Measurements from ENCODE around the gene USP32.

The USP32 gene

DNA sequence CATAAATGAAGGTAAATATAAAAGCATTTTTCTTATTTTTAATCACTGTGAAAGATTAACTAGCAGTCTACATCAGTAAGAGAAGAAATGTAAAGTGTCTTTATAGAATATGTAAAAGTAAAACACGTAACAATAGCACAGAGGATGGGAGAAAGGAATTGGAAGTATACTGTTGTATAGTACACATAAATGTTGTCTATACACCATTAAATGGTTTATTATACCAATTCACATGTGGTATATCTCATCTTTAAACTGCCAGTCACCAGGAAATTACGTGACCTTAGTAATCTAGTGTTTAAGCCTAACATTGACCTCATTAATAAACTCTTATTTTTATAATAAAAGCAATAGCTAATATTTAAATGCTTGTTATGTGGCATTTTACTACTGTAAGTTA is 87.4 kb downstream of the USP32 start:
- TF ChIP-seq, protein P1, sequence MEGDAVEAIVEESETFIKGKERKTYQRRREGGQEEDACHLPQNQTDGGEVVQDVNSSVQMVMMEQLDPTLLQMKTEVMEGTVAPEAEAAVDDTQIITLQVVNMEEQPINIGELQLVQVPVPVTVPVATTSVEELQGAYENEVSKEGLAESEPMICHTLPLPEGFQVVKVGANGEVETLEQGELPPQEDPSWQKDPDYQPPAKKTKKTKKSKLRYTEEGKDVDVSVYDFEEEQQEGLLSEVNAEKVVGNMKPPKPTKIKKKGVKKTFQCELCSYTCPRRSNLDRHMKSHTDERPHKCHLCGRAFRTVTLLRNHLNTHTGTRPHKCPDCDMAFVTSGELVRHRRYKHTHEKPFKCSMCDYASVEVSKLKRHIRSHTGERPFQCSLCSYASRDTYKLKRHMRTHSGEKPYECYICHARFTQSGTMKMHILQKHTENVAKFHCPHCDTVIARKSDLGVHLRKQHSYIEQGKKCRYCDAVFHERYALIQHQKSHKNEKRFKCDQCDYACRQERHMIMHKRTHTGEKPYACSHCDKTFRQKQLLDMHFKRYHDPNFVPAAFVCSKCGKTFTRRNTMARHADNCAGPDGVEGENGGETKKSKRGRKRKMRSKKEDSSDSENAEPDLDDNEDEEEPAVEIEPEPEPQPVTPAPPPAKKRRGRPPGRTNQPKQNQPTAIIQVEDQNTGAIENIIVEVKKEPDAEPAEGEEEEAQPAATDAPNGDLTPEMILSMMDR (IDR thresholded peaks at IDR 0.05; ENCODE audit: control extremely low read depth, extremely low read depth, low read depth, missing control alignments) = no peak
- DNase-seq (ENCODE audit: extremely low spot score) = no peak
- ChIA-PET CTCF (interaction anchor here (1.1 kb wide), 1 partner anchor 35 kb away, joined by 3 read pairs; no protein-coding TSS in a partner anchor), POLR2A (no interaction called here)

DNA sequence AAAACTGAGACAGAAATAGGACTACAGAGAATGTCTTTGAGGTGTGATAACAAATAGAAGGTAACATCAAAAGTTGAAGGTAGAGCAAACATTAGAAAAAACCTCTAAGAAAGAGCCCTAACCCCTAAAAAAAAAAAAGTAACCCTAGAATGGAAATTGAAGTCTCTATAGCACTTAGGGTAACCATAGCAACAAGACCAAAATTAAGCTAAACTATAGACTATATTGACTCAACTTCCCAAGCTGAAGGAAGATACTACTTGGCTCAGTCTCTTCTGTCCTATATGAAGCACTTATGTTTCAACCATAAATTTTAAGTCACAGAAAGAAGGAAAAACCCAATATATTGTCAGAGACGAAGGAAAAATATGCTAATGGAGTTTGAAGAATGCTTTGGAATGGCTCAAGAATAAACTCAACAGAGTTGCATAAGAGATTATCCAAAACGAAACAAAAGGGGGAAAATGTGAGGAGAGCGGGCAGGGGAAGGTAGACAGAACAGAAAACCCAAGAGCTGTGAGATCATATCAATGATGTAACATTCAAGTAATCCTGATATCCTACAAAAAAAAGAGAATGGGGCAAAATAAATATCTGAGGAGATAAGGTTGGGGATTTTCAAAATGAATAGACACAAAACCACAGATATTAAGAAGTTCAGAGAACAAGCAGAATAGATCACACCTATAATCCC is 88.4 kb downstream of the USP32 start:
- POLR2A ChIA-PET = no interaction called here
- TF ChIP-seq, protein P1 (IDR thresholded peaks at IDR 0.05; ENCODE audit: control extremely low read depth, extremely low read depth, low read depth, missing control alignments) = no peak
- CTCF ChIA-PET = no interaction called here
- DNase-seq (ENCODE audit: extremely low spot score) = no peak

DNA sequence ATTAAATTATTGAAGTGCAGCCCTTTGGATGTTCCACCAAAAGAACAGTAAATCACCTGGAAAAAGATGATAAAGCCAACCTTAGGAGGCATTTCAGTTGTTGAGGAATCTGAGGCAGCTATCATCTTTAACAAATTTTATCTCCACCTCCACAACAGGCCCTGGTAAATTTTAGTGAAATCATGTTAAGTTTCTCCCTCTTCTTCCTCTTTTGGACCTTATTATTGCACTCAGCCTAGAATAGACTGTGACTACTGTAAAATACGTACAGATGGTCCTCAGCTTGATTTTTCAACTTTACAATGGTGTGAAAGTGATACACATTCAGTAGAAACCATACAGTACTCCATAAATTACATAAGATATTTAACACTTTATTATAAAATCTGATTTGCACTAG is 90.3 kb downstream of the USP32 start:
- no peak for DNase-seq (ENCODE audit: extremely low spot score)
- TF ChIP-seq, protein P1 (IDR thresholded peaks at IDR 0.05; ENCODE audit: control extremely low read depth, extremely low read depth, low read depth, missing control alignments) = no peak
- CTCF ChIA-PET = no interaction called here
- POLR2A ChIA-PET = no interaction called here

DNA sequence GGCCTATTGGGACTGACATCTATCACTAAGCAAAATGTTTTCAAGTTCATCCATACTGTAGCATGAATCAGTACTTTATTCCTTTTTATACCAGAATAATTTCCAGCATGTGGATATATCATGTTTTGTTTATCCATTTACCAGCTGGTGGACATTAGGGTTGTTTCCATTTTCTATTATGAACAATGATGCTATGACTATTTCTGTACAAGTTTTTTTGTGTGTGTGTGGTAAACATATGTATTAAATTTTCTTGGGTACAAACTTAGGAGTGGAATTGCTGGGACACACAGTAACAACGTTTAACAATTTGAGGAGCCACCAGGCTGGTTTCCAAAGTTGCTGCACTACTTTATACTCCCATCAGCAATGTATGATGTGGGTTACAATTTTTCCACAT is 91.0 kb downstream of the USP32 start:
- TF ChIP-seq, protein P1 (IDR thresholded peaks at IDR 0.05; ENCODE audit: control extremely low read depth, extremely low read depth, low read depth, missing control alignments) = no peak
- ChIA-PET CTCF (no interaction called here), POLR2A (no interaction called here)
- DNase-seq (ENCODE audit: extremely low spot score) = no peak

DNA sequence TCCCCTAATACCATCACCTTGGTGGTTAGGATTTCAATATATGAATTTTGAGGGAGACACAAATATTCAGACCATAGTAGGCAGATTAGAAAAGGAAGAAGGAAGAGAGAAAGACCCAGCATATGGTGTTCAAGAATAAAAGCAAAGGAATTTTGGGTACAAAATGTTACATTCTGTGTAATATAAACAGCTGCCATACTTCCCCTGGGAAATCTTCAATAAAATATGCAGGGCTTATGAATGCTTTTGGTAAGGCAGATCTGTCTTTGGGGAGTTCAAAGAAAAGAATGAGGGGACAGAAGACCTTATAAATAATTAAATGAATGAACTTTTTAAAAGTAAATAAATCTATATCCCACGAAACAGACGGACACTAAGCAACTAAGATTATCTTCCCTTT is 91.9 kb downstream of the USP32 start:
- ChIA-PET CTCF (no interaction called here), POLR2A (no interaction called here)

DNA sequence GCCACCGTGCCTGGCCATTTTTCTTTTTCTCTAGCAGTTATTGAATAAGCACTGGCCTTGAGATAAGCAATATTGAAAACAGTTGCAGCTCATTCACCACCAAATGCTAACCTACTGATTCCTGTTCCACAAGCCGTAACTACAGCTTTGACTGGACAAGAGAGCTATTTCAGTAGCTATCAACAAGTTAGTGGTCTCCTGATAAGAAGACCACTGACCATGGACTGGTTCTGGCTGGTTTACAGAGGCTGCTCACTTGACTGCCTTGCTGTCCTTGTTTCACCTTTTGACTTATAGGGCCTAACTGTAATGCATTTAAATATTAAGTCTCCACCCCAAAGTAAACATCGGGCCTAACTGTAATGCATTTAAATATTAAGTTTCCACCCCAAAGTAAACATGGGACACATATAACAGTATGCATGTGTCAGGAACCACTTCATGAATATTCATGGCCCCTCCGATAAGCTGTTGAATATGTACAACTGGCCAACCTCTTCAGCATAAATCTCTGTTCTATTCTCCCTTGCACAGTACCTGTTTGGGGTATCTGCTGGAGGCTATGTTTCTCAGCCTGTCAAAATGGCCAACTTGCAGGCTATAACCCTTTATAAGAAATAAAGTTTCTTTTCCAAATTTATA is 94.1 kb downstream of the USP32 start:
- no peak for DNase-seq (ENCODE audit: extremely low spot score)
- POLR2A ChIA-PET = no interaction called here
- CTCF ChIA-PET = interaction anchor here (0.7 to 1.6 kb wide), 4 partner anchors 15 to 272 kb away, joined by 3 to 4 read pairs (median 3); no protein-coding TSS in a partner anchor
- TF ChIP-seq, protein P1 (IDR thresholded peaks at IDR 0.05; ENCODE audit: control extremely low read depth, extremely low read depth, low read depth, missing control alignments) = no peak

More for the DNA sequence above, 91.9 kb downstream of the USP32 start:
- no peak for DNase-seq (ENCODE audit: extremely low spot score)
- TF ChIP-seq, protein P1 (IDR thresholded peaks at IDR 0.05; ENCODE audit: control extremely low read depth, extremely low read depth, low read depth, missing control alignments) = no peak
